GM23248 (cell line): Measurements from ENCODE around the gene TOMM70. TPM values are rescaled to one million over a fixed set of nuclear protein-coding genes. Genes with fewer than 3 reads are reported as not detected.

Source experiments
- DNase-seq: peaks from one replicate; pipeline ENCODE4 v3.0.0-alpha.2; 2015
- H2AFZ ChIP-seq: fragments of 200-600 bp; sonication (generic); 2 replicates; pipeline ENCODE4 v1.6.1; 2016; ENCODE audit warnings: antibody characterized with exemption
- H3F3A ChIP-seq: fragments of 200-600 bp; sonication (generic); 2 replicates; pipeline ENCODE4 v1.6.1; 2016; ENCODE audit warnings: mild to moderate bottlenecking, antibody characterized with exemption, mixed run types; ENCODE audit not compliant: insufficient read depth
- H3K27ac ChIP-seq: fragments of 200-600 bp; sonication (generic); 2 replicates; pipeline ENCODE4 v1.5.1; 2016; ENCODE audit warnings: mild to moderate bottlenecking
- H3K27me3 ChIP-seq: fragments of 200-600 bp; sonication (generic); replicated peaks from 2 replicates; pipeline ENCODE4 v1.6.1; 2016; ENCODE audit warnings: mild to moderate bottlenecking; ENCODE audit not compliant: insufficient read depth
- H3K36me3 ChIP-seq: fragments of 200-600 bp; sonication (generic); 2 replicates; pipeline ENCODE4 v1.6.1; 2016; ENCODE audit warnings: low read depth, mild to moderate bottlenecking
- H3K4me1 ChIP-seq: fragments of 200-600 bp; sonication (generic); 2 replicates; pipeline ENCODE4 v1.6.1; 2016; ENCODE audit warnings: mild to moderate bottlenecking; ENCODE audit not compliant: insufficient read depth
- H3K4me2 ChIP-seq: fragments of 200-600 bp; sonication (generic); one replicate; pipeline ENCODE4 v1.6.1; 2016; ENCODE audit warnings: mild to moderate bottlenecking; ENCODE audit not compliant: unreplicated experiment
- H3K4me3 ChIP-seq: fragments of 200-600 bp; sonication (generic); 2 replicates; pipeline ENCODE4 v1.5.1; 2016; ENCODE audit warnings: mild to moderate bottlenecking
- H3K79me2 ChIP-seq: fragments of 200-600 bp; sonication (generic); 2 replicates; pipeline ENCODE4 v1.6.1; 2016; ENCODE audit warnings: mild to moderate bottlenecking; ENCODE audit not compliant: insufficient read depth
- H3K9ac ChIP-seq: fragments of 200-600 bp; sonication (generic); 2 replicates; pipeline ENCODE4 v1.6.1; 2016; ENCODE audit warnings: mild to moderate bottlenecking
- H3K9me2 ChIP-seq: fragments of 200-600 bp; sonication (generic); 2 replicates; pipeline ENCODE4 v1.6.1; 2016; ENCODE audit warnings: mixed run types, mild to moderate bottlenecking, moderate library complexity; ENCODE audit not compliant: insufficient read depth
- H3K9me3 ChIP-seq: fragments of 200-600 bp; sonication (generic); one replicate; pipeline ENCODE4 v1.6.1; 2017; ENCODE audit warnings: low read depth
- H4K20me1 ChIP-seq: fragments of 200-600 bp; sonication (generic); 2 replicates; pipeline ENCODE4 v1.6.0; 2016; ENCODE audit not compliant: insufficient read depth
- EZH2 ChIP-seq: fragments of 200-600 bp; sonication (generic); IDR thresholded peaks from 2 replicates; pipeline ENCODE4 v1.6.1; 2018; ENCODE audit warnings: antibody characterized with exemption, mild to moderate bottlenecking; ENCODE audit not compliant: insufficient read depth, poor library complexity, severe bottlenecking
- EZH2phosphoT487 ChIP-seq: fragments of 200-600 bp; sonication (generic); IDR thresholded peaks from 2 replicates; pipeline ENCODE4 v1.6.1; 2018; ENCODE audit warnings: antibody characterized with exemption, moderate library complexity, mild to moderate bottlenecking, low read depth; ENCODE audit not compliant: insufficient read depth
- WGBS, 2 experiments: methylation state at CpG; one replicate each; pipeline ENCODE4 v1.1.6; 2015 to 2017; ENCODE audit warnings: low lambda C conversion rate in 2 of 2, low coverage in 1 of 2; ENCODE audit errors: missing lambda C conversion rate in 2 of 2; 5-methylcytosine and 5-hydroxymethylcytosine counted together
- in situ Hi-C: fragments of 300-500 bp; cut with MboI; formaldehyde crosslinking; loops from 2 replicates; pipeline ENCODE4 v1.15.0; 2020
- polyA plus RNA-seq: library from polyadenylated mRNA; unstranded; fragments of >200 nt; fragmentation: Nextera tagmentation; extraction: Ambion mirVana; gene quantifications from 2 replicates; pipeline ENCODE4 v1.2.1, GENCODE V29; 2016
- total RNA-seq: library from RNA; depleted of rRNA; stranded (reverse); fragments of >200 nt; shearing (Covaris generic); gene quantifications from 2 replicates; pipeline ENCODE4 v1.2.3, GENCODE V29; 2014

Gene TOMM70
- total and polyA plus RNA-seq, 2 experiments from 2014 or later: 21.5 to 50.7 TPM

GRCh38 chr3:100443690-100444089 lies 42.8 kb upstream of the TOMM70 start:
- TF ChIP-seq EZH2 (no peak), EZH2phosphoT487 (no peak)
- in situ Hi-C loops: no loop called here
- no peaks in the 10 kb centered on the region for H3F3A ChIP-seq
- no peak for DNase-seq
- H3K9ac ChIP-seq: no peak overlapping the region
- H3K9me3 ChIP-seq: no peaks in the 10 kb centered on the region
- no peak overlapping the region for H3K27ac ChIP-seq
- H3K79me2 ChIP-seq: no peaks in the 10 kb centered on the region
- H4K20me1 ChIP-seq: no peaks in the 10 kb centered on the region
- H3K9me2 ChIP-seq: no peaks in the 10 kb centered on the region
- H3K4me3 ChIP-seq: no peak overlapping the region
- H3K27me3 ChIP-seq: no peaks in the 10 kb centered on the region
- H2AFZ ChIP-seq: no peak overlapping the region
- H3K4me2 ChIP-seq: no peak overlapping the region
- no peaks in the 10 kb centered on the region for H3K36me3 ChIP-seq
- no peaks in the 10 kb centered on the region for H3K4me1 ChIP-seq

DNA sequence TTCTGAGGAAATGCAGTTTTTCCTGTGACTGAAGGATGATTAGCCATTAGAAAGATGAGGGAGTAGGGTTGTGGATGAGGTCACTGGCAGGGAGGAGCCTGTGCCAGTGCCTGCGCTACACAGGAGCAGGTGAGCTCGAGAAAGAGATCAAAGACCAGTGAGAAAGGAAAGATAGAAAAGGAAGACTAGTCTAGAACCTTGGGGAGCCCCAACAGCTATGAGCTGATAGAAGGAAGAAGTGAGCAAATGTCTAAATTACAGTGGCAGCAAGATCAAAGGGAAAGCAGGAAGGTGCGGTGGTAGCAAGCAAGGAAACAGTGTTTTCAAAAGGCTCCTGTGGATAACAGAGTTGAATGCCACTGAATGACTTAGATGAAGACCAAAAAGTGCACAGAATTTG lies 40.0 kb upstream of the TOMM70 start:
- no peaks in the 10 kb centered on the region for H3K79me2 ChIP-seq
- H3K4me1 ChIP-seq: no peaks in the 10 kb centered on the region
- H3K9me2 ChIP-seq: no peaks in the 10 kb centered on the region
- in situ Hi-C loops: no loop called here
- H3K9ac ChIP-seq: no peak overlapping the region
- H3F3A ChIP-seq: no peaks in the 10 kb centered on the region
- no peaks in the 10 kb centered on the region for H3K9me3 ChIP-seq
- no peak overlapping the region for H3K27ac ChIP-seq
- H2AFZ ChIP-seq: no peak overlapping the region
- H4K20me1 ChIP-seq: no peaks in the 10 kb centered on the region
- H3K4me2 ChIP-seq: no peak overlapping the region
- no peaks in the 10 kb centered on the region for H3K27me3 ChIP-seq
- no peak for DNase-seq
- H3K4me3 ChIP-seq: no peak overlapping the region
- no peaks in the 10 kb centered on the region for H3K36me3 ChIP-seq
- 65 to 70% methylated on average over 3 of the region's 3 CpGs for WGBS, 2 experiments
- TF ChIP-seq EZH2 (no peak), EZH2phosphoT487 (no peak)

- no peaks in the 10 kb centered on the region for H3K9me3 ChIP-seq
- no peak overlapping the region for H3K4me3 ChIP-seq
- H3F3A ChIP-seq: no peaks in the 10 kb centered on the region
- no peak overlapping the region for H2AFZ ChIP-seq
- no peaks in the 10 kb centered on the region for H3K27me3 ChIP-seq
- in situ Hi-C loops: no loop called here
- H3K4me1 ChIP-seq: no peaks in the 10 kb centered on the region
- H3K9me2 ChIP-seq: no peaks in the 10 kb centered on the region
- TF ChIP-seq EZH2 (no peak), EZH2phosphoT487 (no peak)
- H3K79me2 ChIP-seq: no peaks in the 10 kb centered on the region
- H3K4me2 ChIP-seq: no peak overlapping the region
- H3K36me3 ChIP-seq: no peaks in the 10 kb centered on the region
- H4K20me1 ChIP-seq: no peaks in the 10 kb centered on the region
- DNase-seq: no peak
- no peak overlapping the region for H3K27ac ChIP-seq
- 97 to 98% methylated on average over 2 of the region's 2 CpGs for WGBS, 2 experiments
- no peak overlapping the region for H3K9ac ChIP-seq
Observed at GRCh38 chr3:100438623-100438974, 37.7 kb upstream of the TOMM70 start.

DNA sequence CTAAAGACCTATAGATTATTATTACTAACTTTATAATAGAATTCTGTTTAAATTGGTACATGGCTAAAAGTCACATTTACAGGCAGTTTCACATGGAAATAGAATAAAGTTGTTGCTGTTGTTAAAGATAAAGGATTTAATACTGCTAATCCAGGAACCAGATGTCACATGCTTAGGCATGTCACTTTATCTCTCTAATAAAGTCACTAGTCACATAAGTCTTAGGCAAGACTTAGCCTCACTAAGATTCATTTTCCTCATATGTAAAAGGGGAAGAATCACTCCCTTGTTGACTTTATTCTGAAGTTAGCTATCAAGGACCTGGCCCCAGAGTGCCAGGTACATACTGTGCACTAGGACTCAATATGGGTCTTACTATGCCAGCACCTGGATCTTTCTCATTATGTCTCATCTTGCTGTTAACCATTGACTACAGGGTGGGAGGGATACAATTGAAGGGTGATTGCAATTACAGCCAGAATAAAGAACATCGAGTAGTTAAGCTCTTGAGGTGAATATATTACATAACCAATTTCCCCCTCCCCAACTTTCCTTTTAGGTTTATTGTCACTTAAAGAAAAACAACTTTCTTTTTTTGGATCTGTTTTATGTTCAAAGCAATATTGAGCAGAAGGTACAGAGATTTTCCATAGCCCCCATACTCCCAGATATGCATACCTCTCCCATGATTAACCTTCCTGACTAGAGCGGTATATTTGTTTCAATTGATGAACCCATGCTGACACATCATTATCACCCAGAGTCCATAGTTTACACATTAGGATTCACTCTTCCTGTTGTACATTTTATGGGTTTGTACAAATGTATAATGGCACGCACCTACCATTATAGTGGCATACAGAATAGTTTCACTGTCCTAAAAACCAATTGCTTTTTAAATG lies 37.1 kb upstream of the TOMM70 start:
- H3K9me2 ChIP-seq: no peaks in the 10 kb centered on the region
- WGBS, 2 experiments: 84 to 85% methylated on average over 3 of the region's 3 CpGs
- no peaks in the 10 kb centered on the region for H4K20me1 ChIP-seq
- no peak overlapping the region for H3K4me2 ChIP-seq
- no peak overlapping the region for H3K4me3 ChIP-seq
- TF ChIP-seq EZH2 (no peak), EZH2phosphoT487 (no peak)
- H3K79me2 ChIP-seq: no peaks in the 10 kb centered on the region
- no peaks in the 10 kb centered on the region for H3K4me1 ChIP-seq
- in situ Hi-C loops: no loop called here
- no peak for DNase-seq
- no peaks in the 10 kb centered on the region for H3K9me3 ChIP-seq
- H3K27ac ChIP-seq: no peak overlapping the region
- H3K27me3 ChIP-seq: no peaks in the 10 kb centered on the region
- no peak overlapping the region for H2AFZ ChIP-seq
- H3F3A ChIP-seq: no peaks in the 10 kb centered on the region
- H3K9ac ChIP-seq: no peak overlapping the region
- H3K36me3 ChIP-seq: no peaks in the 10 kb centered on the region

- no peak overlapping the region for H3K27ac ChIP-seq
- H3K9ac ChIP-seq: no peak overlapping the region
- H3K79me2 ChIP-seq: no peaks in the 10 kb centered on the region
- in situ Hi-C loops: no loop called here
- H3K36me3 ChIP-seq: no peaks in the 10 kb centered on the region
- H3K9me2 ChIP-seq: no peaks in the 10 kb centered on the region
- no peak overlapping the region for H2AFZ ChIP-seq
- no peaks in the 10 kb centered on the region for H3K4me1 ChIP-seq
- no peaks in the 10 kb centered on the region for H3K9me3 ChIP-seq
- no peak overlapping the region for H3K4me2 ChIP-seq
- TF ChIP-seq EZH2phosphoT487: no peak
- no peaks in the 10 kb centered on the region for H4K20me1 ChIP-seq
- H3K4me3 ChIP-seq: no peak overlapping the region
- no peaks in the 10 kb centered on the region for H3K27me3 ChIP-seq
- 86 to 92% methylated on average over 2 of the region's 2 CpGs for WGBS, 2 experiments
- DNase-seq: peak; percentile 28
- no peaks in the 10 kb centered on the region for H3F3A ChIP-seq
Observed at GRCh38 chr3:100436951-100437350, 36.1 kb upstream of the TOMM70 start.
